HG03060 (cell line): ENCODE results near the gene ETV6.

ENCODE experiments used
- ATAC-seq: cut with Tn5 transposase; IDR thresholded peaks from one replicate; pipeline ENCODE4 v1.9.1; 2021; ENCODE audit warnings: low read depth, moderate number of reproducible peaks; ENCODE audit not compliant: unreplicated experiment

ETV6 gene

GRCh38 chr12:11713202-11713601 lies 63.7 kb downstream of the ETV6 start:
- no peak for ATAC-seq

- ATAC-seq = no peak
These were observed 65.2 kb downstream of the ETV6 start for GRCh38 chr12:11714626-11715025.

GRCh38 chr12:11715621-11716020 lies 66.1 kb downstream of the ETV6 start:
- ATAC-seq = no peak

GRCh38 chr12:11716794-11717518 lies 67.5 kb downstream of the ETV6 start:
- ATAC-seq = no peak

- ATAC-seq = no peak
These were observed 68.1 kb downstream of the ETV6 start for GRCh38 chr12:11717519-11717961.

- ATAC-seq = no peak
These were observed 68.6 kb downstream of the ETV6 start for GRCh38 chr12:11718105-11718504.

- ATAC-seq = no peak
These were observed 69.3 kb downstream of the ETV6 start for GRCh38 chr12:11718768-11719253.

- no peak for ATAC-seq
These were observed 70.2 kb downstream of the ETV6 start for GRCh38 chr12:11719678-11720099.

GRCh38 chr12:11722071-11722470 lies 72.6 kb downstream of the ETV6 start:
- no peak for ATAC-seq

GRCh38 chr12:11722578-11723138 lies 73.2 kb downstream of the ETV6 start:
- ATAC-seq = no peak

GRCh38 chr12:11723993-11724392 lies 74.5 kb downstream of the ETV6 start:
- ATAC-seq = no peak

- no peak for ATAC-seq
These were observed 75.4 kb downstream of the ETV6 start for GRCh38 chr12:11724888-11725311.

GRCh38 chr12:11725686-11726085 lies 76.2 kb downstream of the ETV6 start:
- ATAC-seq = no peak

GRCh38 chr12:11726659-11727058 lies 77.2 kb downstream of the ETV6 start:
- ATAC-seq = no peak

- ATAC-seq = no peak
These were observed 77.7 kb downstream of the ETV6 start for GRCh38 chr12:11727133-11727664.

GRCh38 chr12:11728154-11728755 lies 78.8 kb downstream of the ETV6 start:
- ATAC-seq = no peak

GRCh38 chr12:11729008-11729407 lies 79.5 kb downstream of the ETV6 start:
- ATAC-seq = no peak

- no peak for ATAC-seq
These were observed 80.1 kb downstream of the ETV6 start for GRCh38 chr12:11729439-11730150.

GRCh38 chr12:11730299-11731041 lies 81.0 kb downstream of the ETV6 start:
- no peak for ATAC-seq

GRCh38 chr12:11731042-11731357 lies 81.5 kb downstream of the ETV6 start:
- no peak for ATAC-seq
